CD14-positive monocyte (primary cell): Measurements from ENCODE around the gene HP1BP3. TPM values are rescaled to one million over a fixed set of nuclear protein-coding genes. Genes with fewer than 3 reads are reported as not detected.

Source experiments
- DNase-seq, 3 donors: peaks; one replicate each; pipeline ENCODE4 v3.0.0-alpha.2; 2011 to 2022
- H2AFZ ChIP-seq: 2 replicates; pipeline ENCODE4 v1.6.0; 2012; ENCODE audit warnings: mild to moderate bottlenecking, low read depth, low read length, inconsistent platforms; ENCODE audit not compliant: insufficient read depth, poor library complexity, severe bottlenecking
- H3K27ac ChIP-seq, 2 donors: 1 replicate in 1 of 2; 2 replicates in 1 of 2; pipeline ENCODE4 v1.5.1; 2012 to 2013; ENCODE audit warnings: low read length in 2 of 2, control low read depth in 1 of 2, inconsistent platforms in 1 of 2, low read depth in 1 of 2, mild to moderate bottlenecking in 1 of 2
- H3K27me3 ChIP-seq, 2 donors: one replicate each; pipeline versions ENCODE4 v1.6.0 to v1.6.1; 2011 to 2013; ENCODE audit warnings: low read length in 2 of 2; ENCODE audit not compliant: control insufficient read depth in 2 of 2, insufficient read depth in 2 of 2
- H3K36me3 ChIP-seq, 2 donors: replicated peaks in 1 of 2; 1 replicate in 1 of 2; 2 replicates in 1 of 2; pipeline versions ENCODE4 v1.5.1 to v1.6.1; 2012 to 2013; ENCODE audit warnings: low read length in 2 of 2, control low read depth in 1 of 2, inconsistent platforms in 1 of 2, mild to moderate bottlenecking in 1 of 2; ENCODE audit not compliant: insufficient read depth in 2 of 2, control insufficient read depth in 1 of 2
- H3K4me1 ChIP-seq, 2 donors: 1 replicate in 1 of 2; 2 replicates in 1 of 2; pipeline versions ENCODE4 v1.5.1 to v1.6.1; 2012 to 2013; ENCODE audit warnings: low read length in 2 of 2, control low read depth in 1 of 2, inconsistent platforms in 1 of 2, mild to moderate bottlenecking in 1 of 2, moderate library complexity in 1 of 2; ENCODE audit not compliant: insufficient read depth in 2 of 2, control insufficient read depth in 1 of 2
- H3K4me2 ChIP-seq: replicated peaks from 2 replicates; pipeline ENCODE3; 2012; ENCODE audit warnings: low read length, moderate library complexity, mild to moderate bottlenecking; ENCODE audit not compliant: poor library complexity, severe bottlenecking; ENCODE audit errors: extremely low read depth
- H3K4me3 ChIP-seq, 3 experiments: fragments of 200-600 bp in 1 of 3; sonication (generic) in 1 of 3; replicated peaks in 1 of 3; 1 replicate in 2 of 3; 2 replicates in 1 of 3; pipeline ENCODE4 v1.5.1; 2011 to 2013; ENCODE audit warnings: low read length in 3 of 3, mild to moderate bottlenecking in 3 of 3, control low read depth in 2 of 3, low read depth in 2 of 3, inconsistent platforms in 1 of 3, moderate library complexity in 1 of 3
- H3K79me2 ChIP-seq: 2 replicates; pipeline ENCODE4 v1.6.0; 2012; ENCODE audit warnings: mild to moderate bottlenecking, control low read depth, inconsistent platforms, low read length, moderate library complexity; ENCODE audit not compliant: insufficient read depth
- H3K9ac ChIP-seq: 2 replicates; pipeline ENCODE4 v1.6.0; 2017; ENCODE audit warnings: low read length, mild to moderate bottlenecking; ENCODE audit not compliant: insufficient read depth, poor library complexity, severe bottlenecking
- H3K9me3 ChIP-seq, 2 donors: replicated peaks in 1 of 2; 1 replicate in 1 of 2; 2 replicates in 1 of 2; pipeline versions ENCODE4 v1.5.1 to v1.6.1; 2012 to 2013; ENCODE audit warnings: low read length in 2 of 2, control low read depth in 1 of 2; ENCODE audit not compliant: control insufficient read depth in 1 of 2, insufficient read depth in 1 of 2
- H4K20me1 ChIP-seq: 2 replicates; pipeline ENCODE4 v1.6.0; 2012; ENCODE audit warnings: mild to moderate bottlenecking, low read length, control low read depth, moderate library complexity; ENCODE audit not compliant: insufficient read depth
- H3K27ac Mint-ChIP-seq, 7 donors: one replicate each; pipeline ENCODE4 v1.8.0; 2020; ENCODE audit warnings: mild to moderate bottlenecking in 7 of 7, mixed read lengths in 7 of 7, moderate library complexity in 6 of 7, inconsistent platforms in 2 of 7
- H3K27me3 Mint-ChIP-seq, 3 donors: one replicate each; pipeline ENCODE4 v1.8.0; 2021 to 2022; ENCODE audit warnings: low read depth in 3 of 3, mild to moderate bottlenecking in 3 of 3, mixed read lengths in 3 of 3, moderate library complexity in 3 of 3, inconsistent platforms in 1 of 3
- H3K36me3 Mint-ChIP-seq, 2 donors: one replicate each; pipeline ENCODE4 v1.8.0; 2020; ENCODE audit warnings: mixed read lengths in 2 of 2, inconsistent platforms in 1 of 2, mild to moderate bottlenecking in 1 of 2
- H3K4me1 Mint-ChIP-seq: one replicate; pipeline ENCODE4 v1.8.0; 2020; ENCODE audit warnings: mild to moderate bottlenecking, mixed read lengths
- H3K4me3 Mint-ChIP-seq, 2 donors: one replicate each; pipeline ENCODE4 v1.8.0; 2020; ENCODE audit warnings: mild to moderate bottlenecking in 2 of 2, mixed read lengths in 2 of 2, moderate library complexity in 1 of 2
- H3K9me3 Mint-ChIP-seq, 7 donors: one replicate each; pipeline ENCODE4 v1.8.0; 2020 to 2022; ENCODE audit warnings: mixed read lengths in 7 of 7, mild to moderate bottlenecking in 6 of 7, moderate library complexity in 6 of 7, inconsistent platforms in 2 of 7
- CTCF ChIP-seq: fragments of 200-600 bp; IDR thresholded peaks from one replicate; pipeline ENCODE4 v1.8.0; 2022; ENCODE audit warnings: antibody characterized with exemption, mild to moderate bottlenecking
- WGBS: methylation state at CpG from one replicate; pipeline ENCODE4 v1.1.5; 2013; ENCODE audit warnings: missing lambda C conversion rate; ENCODE audit not compliant: insufficient coverage; 5-methylcytosine and 5-hydroxymethylcytosine counted together
- intact Hi-C, 2 donors: fragments of 100-400 bp; cut with micrococcal nuclease; formaldehyde crosslinking; loops; one replicate each; pipeline versions ENCODE4 v1.15.0 to v1.15.1; 2023
- polyA plus RNA-seq, 3 donors: library from polyadenylated mRNA; depleted of rRNA in 1 of 3; unstranded in 2 of 3; stranded (reverse) in 1 of 3; fragments of 300-500 nt in 2 of 3; fragments of >200 nt in 1 of 3; fragmentation: Illumina TruSeq in 2 of 3; gene quantifications; 1 replicate in 2 of 3; 2 replicates in 1 of 3; pipeline ENCODE4 v1.2.3, GENCODE V29; 2012 to 2021

HP1BP3 gene
- polyA plus RNA-seq, 3 donors = 121 to 137 (median 135) TPM

GRCh38 chr1:20699558-20699957, 87.5 kb downstream of the HP1BP3 start:
- intact Hi-C loops = loop anchor here (5.0 to 10.0 kb wide), 2 partner anchors 33 to 495 kb away; partner anchors contain the start of gene SH2D5 (in 1 of the 2)
- Histone ChIP-seq H3K36me3 (no peaks in the 10 kb centered on the region), H4K20me1 (no peaks in the 10 kb centered on the region), H3K27ac (no peak overlapping the region), H3K27me3 (no peaks in the 10 kb centered on the region), H3K4me2 (no peak overlapping the region), H3K79me2 (no peaks in the 10 kb centered on the region), H3K4me3 (no peak overlapping the region), H3K9ac (no peak overlapping the region), H3K4me1 (peaks cover 9 to 11% of the 10 kb centered on the region in 2 donors), H3K9me3 (no peaks in the 10 kb centered on the region), H2AFZ (no peak overlapping the region)
- H3K4me1 Mint-ChIP-seq = peaks cover 7% of the 10 kb centered on the region
- no peaks in the 10 kb centered on the region for H3K9me3 Mint-ChIP-seq
- no peaks in the 10 kb centered on the region for H3K36me3 Mint-ChIP-seq
- no peak for DNase-seq
- H3K4me3 Mint-ChIP-seq = no peak overlapping the region
- WGBS = 96% methylated on average over 8 of the region's 9 CpGs
- H3K27ac Mint-ChIP-seq = peak overlapping the region in 1 of 7 donors; percentile 27
- H3K27me3 Mint-ChIP-seq = peaks cover 3 to 13% (median 9%) of the 10 kb centered on the region in 3 donors
- no peak for TF ChIP-seq CTCF

GRCh38 chr1:20698195-20698910, 88.8 kb downstream of the HP1BP3 start:
- Mint-ChIP-seq H3K4me3 (no peak overlapping the region), H3K27ac (peak overlapping the region in 1 of 7 donors; percentile 19), H3K9me3 (no peaks in the 10 kb centered on the region), H3K4me1 (peaks cover 7% of the 10 kb centered on the region), H3K27me3 (peaks cover 3 to 16% (median 7%) of the 10 kb centered on the region in 3 donors), H3K36me3 (no peaks in the 10 kb centered on the region)
- Histone ChIP-seq H3K4me2 (no peak overlapping the region), H2AFZ (no peak overlapping the region), H3K27me3 (no peaks in the 10 kb centered on the region), H3K9me3 (no peaks in the 10 kb centered on the region), H3K27ac (no peak overlapping the region), H3K4me1 (peaks cover 9 to 11% of the 10 kb centered on the region in 2 donors), H3K4me3 (no peak overlapping the region), H3K36me3 (no peaks in the 10 kb centered on the region), H3K9ac (no peak overlapping the region), H4K20me1 (no peaks in the 10 kb centered on the region), H3K79me2 (no peaks in the 10 kb centered on the region)
- 98% methylated on average over 7 of the region's 18 CpGs for WGBS
- no peak for TF ChIP-seq CTCF
- DNase-seq = no peak
- intact Hi-C loops = loop anchor here (5.0 to 10.0 kb wide), 2 partner anchors 34 to 496 kb away; partner anchors contain the start of gene SH2D5 (in 1 of the 2)
